ENCODE data around the gene CDH16.
A peak's percentile ranks its signal among the peaks of the same experiment; 100 is the strongest.
"Not testable (repeated sequence)": the region's sequence is repeated elsewhere in the genome, so short reads cannot be mapped to it uniquely, and the experiment has no call there.

CDH16 gene

GRCh38 chr16:66918803-66919568, at the start of gene CDH16:
Gene CDH16, minus strand, starts transcription at chr16:66918885. Its CDS starts 820 bp downstream, at chr16:66918065.
- DNase-seq (no peak), ATAC-seq (no peak)
- Mint-ChIP-seq H3K4me1 (no peaks in the 10 kb centered on the region), H3K27me3 (peaks cover 48% of the 10 kb centered on the region), H3K4me3 (no peak within 1 kb of the TSS), H3K9me3 (no peaks in the 10 kb centered on the region), H3K27ac (peak within 1 kb of the TSS; percentile 5 to 48)

GRCh38 chr16:66964049-66964448, 45.4 kb upstream of the CDH16 start:
- Mint-ChIP-seq H3K4me1 (peaks cover 18% of the 10 kb centered on the region), H3K4me3 (no peak overlapping the region), H3K9me3 (no peaks in the 10 kb centered on the region), H3K27ac (no peak overlapping the region), H3K27me3 (peaks cover 8% of the 10 kb centered on the region)
- DNase-seq (no peak), ATAC-seq (no peak)

DNA sequence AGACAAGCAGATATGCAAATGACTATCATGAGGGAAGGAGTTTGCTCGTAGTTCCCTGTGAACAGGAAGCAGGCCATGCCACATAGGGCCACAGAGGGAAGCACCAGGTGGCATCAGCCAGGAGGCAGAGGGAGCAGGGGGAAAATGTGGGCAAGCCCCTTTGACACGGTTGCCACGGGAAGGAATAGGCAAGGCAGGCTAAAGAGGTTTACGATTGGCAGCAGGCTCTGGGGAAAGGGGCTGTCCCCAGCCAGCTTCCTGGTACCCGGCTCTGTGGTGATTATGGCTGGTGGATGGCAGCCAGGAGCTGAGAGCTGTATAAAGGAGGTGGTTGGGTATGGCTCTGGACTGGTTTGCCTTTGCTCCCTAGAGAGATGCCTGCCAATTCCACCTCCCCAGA, 43.2 kb upstream of the CDH16 start:
- peak overlapping the region; percentile 30 to 68 for H3K4me3 Mint-ChIP-seq
- H3K27ac Mint-ChIP-seq: peak overlapping the region in 1 of 2 donors; percentile 54
- peaks cover 34% of the 10 kb centered on the region for H3K4me1 Mint-ChIP-seq
- peaks cover 8% of the 10 kb centered on the region for H3K27me3 Mint-ChIP-seq
- ATAC-seq (peak; percentile 44), DNase-seq (no peak)
- no peaks in the 10 kb centered on the region for H3K9me3 Mint-ChIP-seq

- DNase-seq (peak; percentile 70 to 74), ATAC-seq (peak; percentile 98)
- Mint-ChIP-seq H3K27ac (peak within 1 kb of the TSS; percentile 54 to 55), H3K9me3 (no peaks in the 10 kb centered on the region), H3K4me3 (peak within 1 kb of the TSS; percentile 68 to 77), H3K27me3 (peaks cover 8% of the 10 kb centered on the region), H3K4me1 (peaks cover 34% of the 10 kb centered on the region)
These were observed 42.5 kb upstream of the CDH16 start, which contains the start of gene CES3 for GRCh38 chr16:66961065-66961744. Gene CES3, plus strand, starts transcription at chr16:66961266. Its CDS starts 42 bp downstream, at chr16:66961308.

DNA sequence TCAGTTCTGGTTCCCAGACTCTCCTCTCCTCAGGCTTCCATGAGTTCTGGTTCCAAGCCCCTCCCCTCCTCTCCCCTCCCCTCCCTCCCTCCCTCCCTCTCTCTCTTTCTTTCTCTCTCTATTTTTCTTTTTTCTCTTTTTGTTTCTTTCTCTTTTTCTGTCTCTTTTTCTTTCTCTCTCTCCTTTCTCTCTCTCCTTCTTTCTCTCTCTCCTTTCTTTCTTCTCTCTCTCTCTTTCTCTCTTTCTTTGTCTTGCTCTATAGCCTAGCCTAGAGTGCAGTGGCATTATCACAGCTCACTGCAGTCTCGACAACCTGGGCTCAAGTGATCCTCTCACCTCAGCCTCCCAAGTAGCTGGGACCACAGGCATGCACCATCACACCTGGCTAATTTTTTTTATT, 41.6 kb upstream of the CDH16 start:
- DNase-seq: no peak
- Mint-ChIP-seq H3K27ac (peak overlapping the region in 1 of 2 donors; percentile 37), H3K4me1 (peaks cover 34% of the 10 kb centered on the region), H3K27me3 (peaks cover 7% of the 10 kb centered on the region), H3K9me3 (no peaks in the 10 kb centered on the region), H3K4me3 (no peak overlapping the region)
- ATAC-seq: no peak

DNA sequence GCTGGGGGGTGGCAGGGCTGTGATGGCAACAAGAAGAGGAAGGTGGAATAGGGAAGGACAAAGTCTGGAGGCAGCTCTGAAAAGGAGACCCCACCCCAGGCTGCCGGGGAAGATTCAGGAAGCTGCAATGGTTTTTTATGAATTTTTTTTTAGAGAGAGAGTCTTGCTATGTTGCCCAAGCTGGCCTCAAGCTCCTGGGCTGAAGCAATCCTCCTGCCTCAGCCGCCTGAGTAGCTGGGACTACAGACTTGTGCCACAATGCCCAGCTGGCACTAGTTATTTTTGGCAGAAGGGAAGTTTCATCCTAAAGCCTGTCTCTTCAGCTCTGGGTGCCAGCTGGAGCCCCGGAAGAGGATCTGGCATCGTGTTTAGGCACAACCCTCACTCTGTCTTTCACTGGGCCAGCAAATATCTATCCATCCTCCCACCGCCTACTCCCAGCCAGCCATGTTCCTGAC, 41.0 kb upstream of the CDH16 start:
- Mint-ChIP-seq H3K4me3 (no peak overlapping the region), H3K9me3 (no peaks in the 10 kb centered on the region), H3K27ac (peak overlapping the region in 1 of 2 donors; percentile 37), H3K4me1 (peaks cover 34% of the 10 kb centered on the region), H3K27me3 (peaks cover 2% of the 10 kb centered on the region)
- DNase-seq (no peak), ATAC-seq (no peak)

DNA sequence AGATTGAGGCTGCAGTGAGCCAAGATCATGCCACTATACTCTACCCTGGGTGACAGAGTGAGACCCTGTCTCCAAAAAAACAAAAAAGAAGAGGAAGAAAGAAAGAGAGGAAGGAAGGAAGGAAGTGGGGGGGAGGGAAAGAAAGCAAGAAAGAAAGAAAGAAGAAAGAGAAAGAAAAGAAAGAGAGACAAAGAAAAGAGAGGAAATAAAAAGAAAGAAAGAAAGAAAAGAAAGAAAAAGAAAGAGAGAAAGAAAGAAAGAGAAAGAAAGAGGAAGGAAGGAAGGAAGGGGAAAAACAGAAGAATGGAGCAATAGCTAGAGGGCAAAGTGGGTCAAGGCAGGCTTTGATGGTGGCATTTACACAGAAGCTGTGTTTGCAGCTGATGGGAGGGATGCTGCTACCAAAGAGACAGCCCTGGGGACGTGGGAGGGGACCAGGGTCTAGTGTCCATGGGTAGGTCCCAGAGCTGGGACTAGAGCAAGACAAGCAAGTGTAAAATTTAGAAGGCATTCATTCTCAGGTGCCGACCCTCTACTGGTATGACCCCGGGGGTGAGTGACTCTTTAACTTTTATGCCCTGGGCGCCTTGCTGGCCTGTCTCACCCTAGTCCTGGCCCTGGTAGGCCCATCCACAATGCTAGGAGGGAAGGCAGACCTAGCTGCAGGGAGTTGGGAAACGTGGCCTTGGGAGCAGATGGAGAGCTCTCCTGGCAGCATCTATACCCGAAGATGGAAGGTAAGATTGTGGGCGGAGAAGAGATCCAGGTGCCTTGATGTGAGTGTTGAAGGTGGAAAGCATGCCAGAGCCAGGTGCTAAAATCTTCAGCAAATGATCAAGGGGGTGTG, 40.4 kb upstream of the CDH16 start:
- peaks cover 34% of the 10 kb centered on the region for H3K4me1 Mint-ChIP-seq
- no peak overlapping the region for H3K27ac Mint-ChIP-seq
- peaks cover 3% of the 10 kb centered on the region for H3K27me3 Mint-ChIP-seq
- H3K9me3 Mint-ChIP-seq: no peaks in the 10 kb centered on the region
- DNase-seq (no peak), ATAC-seq (no peak)
- no peak overlapping the region for H3K4me3 Mint-ChIP-seq

DNA sequence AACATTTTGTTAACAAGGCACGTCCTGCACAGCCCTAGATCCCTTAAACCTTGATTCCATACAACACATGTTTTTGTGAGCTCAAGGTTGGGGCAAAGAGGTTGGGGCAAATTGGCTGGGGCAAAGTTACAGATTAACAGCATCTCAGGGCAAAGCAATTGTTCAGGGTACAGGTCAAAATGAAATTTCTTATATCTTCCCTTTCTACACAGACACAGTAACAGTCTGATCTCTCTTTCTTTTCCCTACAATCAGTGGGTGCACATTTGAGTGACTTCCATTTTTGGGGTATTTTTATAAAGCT, 37.4 kb upstream of the CDH16 start:
- Mint-ChIP-seq H3K27me3 (peaks cover 30% of the 10 kb centered on the region), H3K4me1 (peaks cover 37% of the 10 kb centered on the region)
- ATAC-seq: not testable (repeated sequence)

GRCh38 chr16:66955363-66956153, 36.9 kb upstream of the CDH16 start:
- DNase-seq, H3K9me3 Mint-ChIP-seq, H3K4me3 Mint-ChIP-seq, ATAC-seq: not testable (repeated sequence)
- Mint-ChIP-seq H3K27me3 (peaks cover 36% of the 10 kb centered on the region), H3K4me1 (peaks cover 37% of the 10 kb centered on the region), H3K27ac (peak overlapping the region in 1 of 2 donors; percentile 52)

More for the DNA sequence above, 37.4 kb upstream of the CDH16 start:
- H3K27ac Mint-ChIP-seq, DNase-seq, H3K9me3 Mint-ChIP-seq, H3K4me3 Mint-ChIP-seq: not testable (repeated sequence)

GRCh38 chr16:66954097-66954659, 35.5 kb upstream of the CDH16 start:
- peak overlapping the region; percentile 86 to 87 for H3K27ac Mint-ChIP-seq
- H3K9me3 Mint-ChIP-seq: no peaks in the 10 kb centered on the region
- peaks cover 49% of the 10 kb centered on the region for H3K27me3 Mint-ChIP-seq
- ATAC-seq: peak; percentile 83
- peak; percentile 76 to 77 for DNase-seq
- H3K4me1 Mint-ChIP-seq: peaks cover 49% of the 10 kb centered on the region
- H3K4me3 Mint-ChIP-seq: no peak overlapping the region

- H3K4me3 Mint-ChIP-seq: no peak overlapping the region
- ATAC-seq (peak; percentile 9), DNase-seq (no peak)
- H3K4me1 Mint-ChIP-seq: peaks cover 49% of the 10 kb centered on the region
- peaks cover 55% of the 10 kb centered on the region for H3K27me3 Mint-ChIP-seq
- H3K9me3 Mint-ChIP-seq: no peaks in the 10 kb centered on the region
- peak overlapping the region; percentile 86 to 87 for H3K27ac Mint-ChIP-seq
These were observed 34.9 kb upstream of the CDH16 start for GRCh38 chr16:66953462-66954096.

DNA sequence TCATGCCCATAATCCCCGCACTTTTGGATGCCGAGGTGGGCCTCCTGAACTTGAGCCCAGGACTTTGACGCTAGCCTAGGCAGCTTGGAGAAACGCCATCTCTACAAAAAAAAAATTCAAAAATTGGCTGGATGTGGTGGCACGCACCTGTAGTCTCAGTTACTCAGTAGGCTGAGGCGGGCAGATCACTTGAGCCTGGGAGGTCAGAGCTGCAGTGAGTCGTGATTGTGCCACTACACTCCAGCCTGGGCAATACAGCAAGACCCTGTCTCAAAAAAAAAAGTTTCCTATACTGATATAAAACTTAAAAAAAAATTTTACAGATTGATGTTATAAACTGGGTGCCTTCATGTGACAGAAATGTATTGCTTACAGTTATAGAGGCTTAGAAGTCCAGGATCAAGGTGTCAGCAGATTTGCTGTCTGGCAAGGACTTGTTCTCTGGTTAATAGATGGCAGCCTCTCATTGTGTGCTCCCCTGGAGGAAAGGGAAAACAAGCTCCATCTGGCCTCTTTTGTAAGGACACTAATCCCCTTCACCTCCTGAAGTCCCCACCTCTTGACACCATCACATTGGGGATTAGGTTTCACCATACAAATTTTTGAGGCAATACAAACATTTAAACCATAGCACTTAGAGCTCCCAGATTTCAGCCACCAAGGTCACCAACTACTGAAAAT, 33.9 kb upstream of the CDH16 start:
- Mint-ChIP-seq H3K27me3 (peaks cover 66% of the 10 kb centered on the region), H3K9me3 (no peaks in the 10 kb centered on the region), H3K27ac (no peak overlapping the region), H3K4me3 (no peak overlapping the region), H3K4me1 (peaks cover 49% of the 10 kb centered on the region)
- no peak for DNase-seq
- no peak for ATAC-seq

DNA sequence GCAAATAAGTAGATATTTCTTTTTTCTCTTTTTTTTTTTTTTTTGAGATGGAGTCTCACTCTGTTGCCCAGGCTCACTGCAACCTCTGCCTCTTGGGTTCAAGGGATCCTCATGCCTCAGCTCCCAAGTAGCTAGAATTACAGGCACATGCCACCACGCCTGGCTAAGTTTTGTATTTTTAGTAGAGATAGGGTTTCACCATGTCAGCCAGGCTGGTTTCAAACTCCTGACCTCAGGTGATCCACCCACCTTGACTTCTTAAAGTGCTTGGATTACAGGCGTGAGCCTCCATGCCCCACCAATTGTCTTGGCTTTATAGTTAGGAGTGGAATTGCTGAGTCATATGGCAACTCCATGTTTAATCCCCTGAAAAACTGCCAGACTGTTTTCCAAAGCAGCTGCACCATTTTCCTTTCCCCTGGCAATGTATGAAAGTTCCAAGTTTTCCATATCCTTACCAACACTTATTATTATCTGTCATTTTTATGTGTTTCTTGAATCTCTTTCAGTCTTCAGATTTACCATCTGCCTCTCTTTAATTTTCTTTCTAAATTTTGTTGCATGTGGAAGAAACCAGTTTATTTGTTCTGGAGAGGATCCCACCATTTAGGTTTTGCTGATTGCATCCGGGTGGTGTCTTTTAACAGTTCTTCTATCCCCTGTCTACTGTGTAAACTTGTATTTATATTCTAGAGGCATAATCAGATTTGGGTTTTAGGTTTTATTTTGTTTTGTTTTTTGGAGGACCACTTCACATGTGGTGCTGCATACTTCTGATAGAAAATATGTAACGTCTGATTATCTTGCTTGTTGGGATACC, 32.5 kb upstream of the CDH16 start:
- ATAC-seq (no peak), DNase-seq (no peak)
- Mint-ChIP-seq H3K4me3 (peak overlapping the region in 1 of 2 donors; percentile 2), H3K27ac (peak overlapping the region in 1 of 2 donors; percentile 68), H3K9me3 (no peaks in the 10 kb centered on the region), H3K4me1 (peaks cover 56% of the 10 kb centered on the region), H3K27me3 (peaks cover 66% of the 10 kb centered on the region)

Data from stimulated activated naive CD8-positive, alpha-beta T cell treated with anti-CD3 and anti-CD28 coated beads, Interleukin-15, amount 100 ng/mL, for 72 hours (primary cell).